Inflammatory macrophage treated with lipopolysaccharide for 1 hour (primary cell): ENCODE data around the gene CBL.

ENCODE experiments used
- DNase-seq, 2 donors: peaks; one replicate each; pipeline ENCODE4 v3.0.0-alpha.2; 2020 to 2022

The CBL gene

DNA sequence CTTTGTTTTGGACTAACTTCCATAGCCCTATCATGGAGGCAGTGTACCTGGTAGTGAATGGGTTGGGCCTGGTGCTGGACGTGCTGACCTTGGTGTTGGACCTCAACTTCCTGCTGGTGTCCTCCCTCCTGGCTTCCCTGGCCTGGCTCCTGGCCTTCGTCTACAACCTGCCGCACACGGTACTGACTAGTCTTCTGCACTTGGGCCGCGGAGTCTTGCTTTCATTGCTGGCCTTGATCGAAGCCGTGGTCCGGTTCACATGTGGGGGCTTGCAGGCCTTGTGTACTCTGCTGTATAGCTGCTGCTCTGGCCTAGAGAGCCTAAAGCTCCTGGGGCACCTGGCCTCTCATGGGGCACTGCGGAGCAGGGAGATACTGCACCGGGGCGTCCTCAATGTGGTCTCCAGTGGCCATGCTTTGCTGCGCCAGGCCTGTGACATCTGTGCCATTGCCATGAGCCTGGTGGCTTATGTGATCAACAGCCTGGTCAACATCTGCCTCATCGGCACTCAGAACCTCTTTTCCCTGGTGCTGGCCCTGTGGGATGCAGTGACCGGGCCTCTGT lies 129.0 kb downstream of the CBL start:
- DNase-seq, result no peak

DNA sequence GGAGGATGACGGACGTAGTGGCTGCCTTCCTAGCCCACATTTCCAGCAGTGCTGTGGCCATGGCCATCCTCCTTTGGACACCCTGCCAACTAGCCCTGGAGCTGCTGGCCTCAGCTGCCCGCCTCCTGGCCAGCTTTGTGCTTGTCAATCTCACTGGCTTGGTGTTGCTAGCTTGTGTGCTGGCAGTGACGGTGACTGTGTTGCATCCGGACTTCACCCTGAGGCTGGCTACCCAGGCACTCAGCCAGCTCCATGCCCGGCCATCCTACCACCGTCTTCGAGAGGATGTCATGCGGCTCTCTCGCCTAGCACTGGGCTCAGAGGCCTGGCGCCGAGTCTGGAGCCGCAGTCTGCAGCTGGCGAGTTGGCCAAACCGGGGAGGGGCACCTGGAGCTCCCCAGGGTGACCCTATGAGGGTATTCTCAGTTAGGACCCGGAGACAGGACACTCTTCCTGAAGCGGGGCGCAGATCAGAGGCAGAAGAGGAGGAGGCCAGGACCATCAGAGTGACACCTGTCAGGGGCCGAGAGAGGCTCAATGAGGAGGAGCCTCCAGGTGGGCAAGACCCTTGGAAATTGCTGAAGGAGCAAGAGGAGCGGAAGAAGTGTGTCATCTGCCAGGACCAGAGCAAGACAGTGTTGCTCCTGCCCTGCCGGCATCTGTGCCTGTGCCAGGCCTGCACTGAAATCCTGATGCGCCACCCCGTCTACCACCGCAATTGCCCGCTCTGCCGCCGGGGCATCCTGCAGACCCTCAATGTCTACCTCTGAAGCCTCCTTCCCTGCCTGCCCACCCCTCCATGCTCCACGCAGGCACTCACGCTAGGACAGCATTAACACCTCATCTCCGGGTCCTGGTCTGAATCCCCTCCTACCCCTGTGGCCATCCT lies 129.8 kb downstream of the CBL start:
- no peak for DNase-seq

GRCh38 chr11:119336744-119337469 lies 130.8 kb downstream of the CBL start:
- no peak for DNase-seq

DNA sequence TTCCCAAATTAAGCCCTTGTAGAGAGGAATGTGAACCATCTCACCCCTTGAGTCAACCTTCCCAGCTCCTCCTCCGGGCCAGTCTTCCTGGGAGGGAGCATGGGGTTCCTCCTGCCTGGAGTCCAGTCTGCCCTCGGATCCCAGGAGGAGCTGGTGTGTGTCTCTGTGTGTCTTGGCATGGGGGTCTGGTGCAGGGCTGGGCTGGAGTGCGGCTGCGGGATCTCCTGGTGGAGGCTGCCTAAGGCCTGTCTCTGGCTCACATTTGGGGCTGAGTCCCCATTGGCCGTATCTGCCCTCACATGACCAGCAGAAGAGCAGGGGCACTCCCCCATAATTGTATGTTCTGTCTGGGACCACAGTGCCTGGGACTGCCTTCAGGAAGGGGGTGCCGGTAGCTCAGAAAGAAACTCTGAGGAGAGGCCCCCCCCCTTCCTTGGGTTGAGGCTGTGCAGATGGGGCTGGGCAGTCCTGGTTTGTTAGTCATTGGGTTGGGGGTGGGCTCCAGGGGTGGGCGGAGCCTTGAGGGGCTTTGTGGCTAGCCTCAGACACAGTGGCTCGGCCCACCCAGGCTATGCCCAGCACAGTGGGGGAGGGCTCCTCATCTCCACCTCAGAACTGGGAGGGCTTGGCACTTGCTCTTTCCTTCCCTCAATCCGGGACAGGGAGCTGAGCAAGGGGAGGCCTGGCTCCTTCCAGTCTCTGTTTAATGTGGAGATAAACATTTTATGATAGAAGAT lies 131.6 kb downstream of the CBL start:
- no peak for DNase-seq

- DNase-seq, result peak in 1 of 2 donors; percentile 90
Observed at GRCh38 chr11:119338318-119338890, 132.3 kb downstream of the CBL start.

DNA sequence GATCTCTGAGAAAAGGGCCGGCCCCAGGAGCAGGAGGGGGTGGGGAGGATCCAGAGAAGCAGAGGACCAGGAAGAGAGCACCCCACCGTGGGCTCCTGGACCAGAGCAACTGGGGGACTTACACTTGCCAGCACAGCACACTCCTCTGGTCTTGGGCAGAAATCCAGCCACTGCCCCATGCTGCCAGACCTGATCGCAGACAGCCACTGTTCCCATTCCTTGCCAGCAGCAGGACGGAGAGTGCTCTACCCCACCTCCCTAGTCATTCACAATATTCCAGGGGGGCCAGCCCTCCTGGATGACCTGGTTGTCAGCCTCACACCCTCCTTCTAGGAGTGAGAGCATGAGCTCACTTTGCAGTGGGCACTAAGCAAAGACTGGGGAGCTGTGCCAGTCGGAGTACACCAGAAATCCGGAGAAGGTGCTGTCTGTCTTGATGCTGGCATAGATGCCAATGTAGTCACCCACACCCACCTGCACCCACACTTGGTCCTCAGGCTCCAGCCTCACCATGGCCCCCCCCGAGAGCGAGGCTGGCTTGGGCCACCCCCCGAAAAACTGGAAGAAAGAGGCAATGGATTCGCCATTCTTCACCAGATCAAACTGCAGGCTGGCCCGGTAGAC lies 132.9 kb downstream of the CBL start:
- no peak for DNase-seq

DNA sequence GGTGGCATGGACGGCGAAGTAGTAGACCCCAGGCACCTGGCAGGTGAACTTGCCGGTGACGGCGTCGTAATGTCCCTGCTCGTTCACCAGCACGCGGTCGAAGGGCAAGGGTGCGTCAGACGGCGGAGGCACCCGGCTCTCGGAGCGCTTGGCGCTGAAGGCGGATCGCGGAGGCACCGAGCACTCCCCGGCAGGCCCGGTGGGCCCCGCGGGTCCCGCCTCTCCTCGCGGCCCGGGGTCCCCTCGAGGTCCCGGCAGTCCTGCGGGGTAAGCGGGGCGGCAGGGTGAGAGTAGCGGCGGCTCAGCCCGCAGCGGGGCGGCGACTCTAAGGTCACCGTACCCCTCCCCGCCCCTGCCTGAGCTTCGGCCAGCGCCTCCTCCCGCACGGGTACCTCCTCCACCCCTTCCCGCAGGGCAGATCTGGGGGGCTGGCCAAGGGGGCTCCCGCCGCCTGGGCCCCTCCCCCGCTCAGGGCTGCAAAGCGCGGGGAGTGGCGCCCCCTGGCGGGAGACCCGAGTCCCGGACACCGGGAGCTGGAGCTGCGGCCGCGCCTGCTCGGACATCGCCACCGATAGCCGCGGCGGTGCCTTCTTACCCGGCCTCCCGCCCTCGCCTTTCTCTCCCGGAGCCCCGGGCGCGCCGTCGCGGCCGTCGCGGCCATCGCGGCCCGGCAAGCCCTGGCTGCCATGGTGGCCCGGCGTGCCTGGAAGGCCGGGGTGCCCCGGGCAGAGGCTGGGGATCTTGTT lies 133.6 kb downstream of the CBL start:
- DNase-seq, result peak in 1 of 2 donors; percentile 39

DNA sequence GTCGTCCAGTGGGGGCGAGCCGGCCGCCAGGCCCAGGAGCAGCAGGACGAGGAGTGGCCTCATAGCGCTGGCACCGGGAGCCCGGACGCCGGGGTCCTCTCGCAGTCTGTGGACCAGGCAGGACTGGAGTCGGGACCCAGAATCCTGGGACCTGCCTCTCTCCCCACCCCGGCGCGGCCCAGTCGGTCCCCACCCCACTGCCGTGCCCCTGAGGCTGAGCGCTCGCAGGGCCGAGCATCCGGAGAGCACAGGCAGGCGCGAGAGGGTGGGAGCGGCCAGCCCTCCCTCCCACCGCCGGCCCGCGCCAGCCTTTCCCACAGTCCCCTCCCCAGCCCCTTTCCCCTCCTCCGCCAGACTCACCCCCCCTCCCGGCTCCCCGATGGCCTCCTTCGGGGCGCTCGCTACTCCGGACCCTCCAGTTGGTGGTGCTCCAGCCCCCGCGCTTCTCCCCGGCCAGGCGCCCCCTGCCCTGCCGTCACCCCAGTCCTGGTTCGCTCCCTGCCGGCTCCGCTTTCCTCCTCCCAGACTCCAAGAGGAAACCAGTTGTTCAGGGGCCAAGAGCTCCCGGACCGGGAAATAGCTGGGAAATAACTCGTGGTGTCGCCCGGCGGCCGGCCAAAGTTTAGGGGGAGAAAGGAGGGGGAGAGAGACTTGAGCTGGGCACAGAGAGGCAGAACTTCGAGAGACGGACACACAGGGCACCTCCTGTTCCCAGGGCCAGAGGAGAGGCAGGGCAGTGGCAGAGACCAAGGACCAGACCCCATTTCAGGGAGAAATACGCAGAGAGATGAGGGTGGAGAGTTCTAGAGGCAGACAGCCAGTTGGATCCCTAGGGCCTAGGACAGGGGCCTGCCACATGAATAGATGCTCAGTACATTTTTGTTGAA lies 134.4 kb downstream of the CBL start, which contains the start of gene C1QTNF5:
Gene C1QTNF5 (minus strand): TSS at position 549 of the 887 bp plus-strand sequence. CDS start 486 bp downstream, at position 63.
- no peak for DNase-seq

DNA sequence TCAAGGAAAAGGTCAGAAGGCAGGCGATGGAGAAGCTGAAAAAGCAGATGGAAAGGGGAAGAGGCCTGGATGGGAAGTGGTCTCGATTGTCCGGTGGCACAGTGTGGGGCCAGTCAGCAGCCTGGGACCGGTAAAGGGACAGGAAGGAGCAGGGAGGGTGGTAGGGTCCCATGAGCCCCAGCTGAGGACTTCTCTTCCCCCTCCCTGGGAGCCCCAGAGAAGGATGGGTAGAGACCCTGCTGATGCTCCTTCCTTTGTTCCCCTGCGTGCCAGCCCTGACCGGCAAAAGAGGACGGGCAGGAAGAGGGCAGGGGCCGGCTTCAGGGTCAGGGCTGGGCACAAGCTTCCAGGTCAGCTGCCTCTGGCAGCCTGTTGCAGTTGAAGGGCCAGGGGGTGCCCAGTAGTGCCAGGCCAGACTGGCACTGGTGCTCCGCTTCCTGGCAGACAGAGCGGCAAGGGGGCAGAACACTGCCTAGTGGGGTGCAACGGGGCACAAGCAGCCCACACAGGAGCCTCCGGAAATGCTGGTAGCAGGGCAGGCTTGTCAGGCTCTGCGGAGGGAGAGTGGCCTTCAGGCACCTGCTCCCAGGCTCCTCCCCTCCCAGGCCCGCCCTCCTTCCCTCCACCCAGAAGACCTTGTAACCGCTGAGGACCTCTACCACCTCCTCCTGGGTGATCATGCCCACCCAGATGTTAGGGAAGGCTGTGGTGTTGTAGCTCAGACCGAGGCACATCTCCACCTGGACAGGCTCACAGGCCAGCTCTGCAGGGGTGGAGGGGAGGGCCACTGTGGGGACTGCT lies 135.3 kb downstream of the CBL start:
- DNase-seq, result no peak

DNA sequence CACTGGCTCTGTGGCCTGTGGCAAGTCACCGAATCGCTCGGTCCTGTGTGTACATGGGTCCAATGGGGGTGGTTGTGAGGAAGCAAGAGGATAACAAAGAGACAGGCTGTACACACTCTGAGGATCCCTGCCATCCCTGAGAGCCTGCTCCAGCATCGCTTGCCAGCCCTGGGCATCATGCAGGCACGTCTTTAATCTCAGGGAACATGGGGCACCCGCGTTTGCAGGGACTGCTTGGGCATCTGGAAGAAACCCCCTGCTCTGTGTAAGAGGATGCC lies 135.8 kb downstream of the CBL start:
- DNase-seq, result no peak

- DNase-seq, result no peak
Observed at GRCh38 chr11:119342362-119343130, 136.4 kb downstream of the CBL start.

GRCh38 chr11:119343726-119344125 lies 137.6 kb downstream of the CBL start:
- no peak for DNase-seq

DNA sequence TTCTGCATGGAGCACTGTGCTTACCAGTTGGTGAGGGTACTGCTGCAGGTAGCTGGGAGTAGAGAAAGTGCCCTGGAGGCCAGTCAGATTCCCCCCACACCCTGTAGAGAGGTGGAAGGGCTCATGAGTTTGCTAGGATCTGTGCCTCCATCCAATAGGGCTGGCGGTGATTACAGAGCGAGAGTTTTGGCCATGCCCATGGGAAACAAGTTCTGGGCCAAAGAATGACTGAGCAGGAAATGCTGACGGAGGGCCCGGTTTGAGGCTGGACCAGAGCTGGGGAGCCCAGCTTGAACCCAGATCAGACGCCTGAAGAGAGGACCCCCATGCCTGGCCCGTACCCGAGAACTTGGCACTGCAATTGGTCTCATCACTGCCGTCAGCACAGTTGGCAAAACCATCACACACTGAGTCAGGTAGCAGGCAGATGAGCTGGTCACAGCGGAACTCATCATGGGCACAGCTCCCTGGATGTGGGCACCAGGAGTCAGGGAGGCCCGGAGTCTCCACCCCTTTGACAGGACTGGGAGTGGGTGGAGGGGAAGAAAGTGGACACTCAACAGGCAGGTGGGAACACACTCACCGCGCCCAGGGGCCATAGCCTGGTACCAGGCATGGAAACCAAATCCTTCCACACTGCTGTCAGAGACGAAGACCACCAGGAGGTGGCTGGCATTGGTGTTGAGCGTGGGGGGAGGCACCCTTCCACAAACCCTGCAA lies 138.3 kb downstream of the CBL start:
- DNase-seq, result no peak

GRCh38 chr11:119345685-119346084 lies 139.5 kb downstream of the CBL start:
- DNase-seq, result no peak

- DNase-seq, result no peak
Observed at GRCh38 chr11:119346605-119347004, 140.5 kb downstream of the CBL start, which contains the start of gene MFRP. TSS of gene MFRP (minus strand) at chr11:119346705. CDS start at chr11:119346513, 192 bp downstream.

GRCh38 chr11:119347242-119347641 lies 141.1 kb downstream of the CBL start:
- DNase-seq, result no peak

- DNase-seq, result no peak
Observed at GRCh38 chr11:119347940-119348605, 141.9 kb downstream of the CBL start.
